Right hindlimb (tissue), 1 donor: ENCODE results near the gene MAP4K2.

ENCODE experiments used
- DNase-seq: peaks from one replicate; pipeline ENCODE4 v3.0.0-alpha.2; 2018

MAP4K2 gene

DNA sequence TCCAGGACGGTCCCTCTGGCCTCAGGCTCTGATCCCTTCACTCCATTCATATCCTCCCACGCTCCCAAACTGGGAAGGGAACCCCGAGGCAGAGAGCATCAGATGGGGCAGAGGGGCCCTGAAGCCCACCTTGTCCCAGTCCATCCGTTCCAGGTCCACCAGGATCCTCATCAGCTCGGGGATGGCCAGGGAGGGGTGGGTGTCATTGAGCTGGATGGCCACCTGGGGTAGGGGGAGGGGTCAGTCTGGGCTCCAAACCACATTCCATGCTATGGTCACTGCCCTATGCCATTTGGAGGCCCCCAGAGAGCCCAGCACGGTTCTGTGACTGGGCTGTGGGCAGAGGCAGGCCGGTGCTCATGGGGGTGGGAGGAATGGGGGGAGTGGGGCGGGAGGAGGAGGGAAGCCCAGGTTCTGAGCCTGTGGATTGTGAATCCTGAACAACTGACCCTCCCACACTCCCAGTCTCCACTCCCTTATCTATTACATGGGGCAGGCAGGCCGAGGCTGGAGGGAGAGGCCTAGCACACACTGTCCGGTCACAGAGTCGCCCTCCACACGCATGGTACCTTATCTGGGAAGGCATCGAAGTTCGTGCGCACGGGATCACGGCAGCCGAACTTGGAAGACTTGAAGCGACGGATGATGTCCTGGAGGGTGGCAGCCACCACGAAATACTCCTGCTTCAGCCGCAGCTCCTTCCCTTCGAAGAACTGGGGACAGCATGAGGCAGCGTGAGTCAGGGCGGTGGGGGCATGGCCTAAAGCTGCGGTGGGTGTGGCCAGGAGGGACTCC, 48.7 kb downstream of the MAP4K2 start:
- no peak for DNase-seq

DNA sequence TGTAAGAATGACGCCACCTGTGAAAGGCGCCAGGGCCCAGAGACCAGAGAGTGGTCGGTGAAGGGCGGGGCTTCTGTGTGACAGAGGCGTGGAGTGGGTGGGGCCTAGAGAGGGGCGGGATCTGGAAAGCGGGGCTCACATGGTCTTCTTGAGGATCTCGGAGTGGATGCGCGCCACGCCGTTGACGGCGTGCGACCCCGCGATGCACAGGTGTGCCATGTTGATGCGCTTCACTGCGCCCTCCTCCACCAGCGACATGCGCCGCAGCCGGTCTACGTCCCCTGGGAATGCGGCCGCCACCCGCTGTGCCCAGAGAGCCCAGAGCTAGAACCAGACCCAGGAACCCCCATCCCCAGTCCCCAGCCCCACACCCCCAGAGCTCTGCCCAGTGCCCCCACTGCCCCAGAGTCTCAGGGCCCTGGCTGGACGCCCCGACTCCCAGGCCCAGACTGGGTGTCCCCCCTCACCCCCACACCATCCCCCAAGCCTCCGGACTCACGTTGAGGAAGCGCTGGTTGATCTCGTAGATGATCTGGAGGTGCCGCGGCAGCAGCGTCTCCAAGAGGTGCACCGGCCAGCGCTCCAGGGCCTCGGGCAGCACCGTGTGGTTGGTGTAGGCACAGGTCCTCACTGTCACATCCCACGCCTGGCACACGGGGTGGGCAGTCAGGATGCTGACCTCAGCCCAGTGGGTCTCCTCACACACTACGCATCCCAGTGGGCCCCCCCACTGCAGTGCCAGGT, 49.5 kb downstream of the MAP4K2 start:
- DNase-seq: no peak

DNA sequence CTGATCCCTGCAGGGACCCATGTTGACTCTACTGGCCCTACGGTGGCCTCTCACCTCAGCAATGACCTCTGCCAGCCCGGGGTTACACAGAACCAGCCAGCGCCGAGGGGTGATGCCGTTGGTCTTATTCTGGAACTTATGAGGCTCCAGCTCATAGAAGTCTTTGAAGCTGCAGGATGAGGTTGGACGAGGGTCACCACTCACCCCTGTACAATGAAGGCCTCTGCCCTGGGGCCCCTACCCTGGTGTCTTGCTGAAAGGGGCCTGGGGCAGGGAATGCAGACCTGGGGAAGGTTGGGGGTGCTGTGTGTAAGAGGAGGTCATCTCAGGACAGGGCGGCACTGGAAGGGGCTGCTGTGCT, 50.0 kb downstream of the MAP4K2 start:
- DNase-seq: no peak

DNA sequence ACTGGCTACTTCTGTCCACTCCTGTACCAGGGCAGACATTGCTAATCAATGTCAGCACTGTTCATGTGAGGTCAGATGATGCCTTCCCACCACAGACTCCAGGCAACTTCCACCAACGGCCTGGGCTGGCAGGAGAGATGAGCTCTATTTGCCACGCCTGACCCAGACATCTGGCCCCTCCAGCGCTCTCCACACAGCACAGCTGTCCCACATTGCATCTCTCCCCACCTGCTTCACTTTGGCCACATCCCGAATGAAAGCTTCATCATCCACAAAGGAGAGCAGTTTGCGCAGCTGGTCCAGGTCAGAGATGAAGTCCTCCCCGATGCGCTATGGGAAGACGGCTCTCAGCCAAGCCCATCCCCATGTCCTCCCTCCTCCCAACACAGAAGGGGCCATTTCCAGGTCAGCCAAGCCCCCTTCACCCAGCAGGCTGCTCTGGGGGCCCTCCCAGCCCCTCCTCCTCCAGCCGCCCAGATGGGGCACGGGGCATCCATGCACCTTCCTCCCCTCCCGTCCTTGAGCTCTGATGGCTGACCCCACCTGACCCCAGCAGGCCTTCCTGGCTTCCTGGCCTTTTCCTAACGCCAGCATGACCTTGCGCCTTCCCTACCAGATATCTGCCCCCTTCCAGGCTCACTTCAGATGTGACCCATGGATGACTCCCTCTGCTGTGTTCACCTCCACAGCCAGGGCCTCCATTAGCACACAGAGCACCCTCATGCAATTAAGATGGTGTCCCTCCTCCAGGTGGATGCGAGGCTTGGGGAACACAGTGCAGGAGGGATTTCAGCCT, 50.6 kb downstream of the MAP4K2 start:
- DNase-seq: peak; percentile 52

- DNase-seq: no peak
Observed at GRCh38 chr11:64751580-64751979, 51.4 kb downstream of the MAP4K2 start.

DNA sequence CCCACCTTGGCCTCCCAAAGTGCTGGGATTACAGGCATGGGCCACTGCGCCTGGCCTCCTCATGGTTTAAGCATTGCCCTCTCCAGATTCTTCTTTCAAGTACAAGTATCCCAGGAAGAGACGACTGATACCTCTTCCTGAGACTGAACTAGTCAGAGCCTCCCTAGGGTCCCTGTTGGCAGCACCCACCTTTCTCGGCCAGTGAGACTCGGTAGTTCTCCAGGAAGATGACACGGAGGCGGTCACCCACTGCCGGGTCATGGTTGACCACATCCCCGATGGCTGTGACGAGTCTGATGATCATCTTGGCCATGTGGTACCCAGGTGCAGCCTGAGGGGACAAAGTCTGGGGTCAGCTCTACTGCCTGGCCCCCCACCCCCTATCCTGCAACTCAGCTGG, 51.9 kb downstream of the MAP4K2 start:
- no peak for DNase-seq

DNA sequence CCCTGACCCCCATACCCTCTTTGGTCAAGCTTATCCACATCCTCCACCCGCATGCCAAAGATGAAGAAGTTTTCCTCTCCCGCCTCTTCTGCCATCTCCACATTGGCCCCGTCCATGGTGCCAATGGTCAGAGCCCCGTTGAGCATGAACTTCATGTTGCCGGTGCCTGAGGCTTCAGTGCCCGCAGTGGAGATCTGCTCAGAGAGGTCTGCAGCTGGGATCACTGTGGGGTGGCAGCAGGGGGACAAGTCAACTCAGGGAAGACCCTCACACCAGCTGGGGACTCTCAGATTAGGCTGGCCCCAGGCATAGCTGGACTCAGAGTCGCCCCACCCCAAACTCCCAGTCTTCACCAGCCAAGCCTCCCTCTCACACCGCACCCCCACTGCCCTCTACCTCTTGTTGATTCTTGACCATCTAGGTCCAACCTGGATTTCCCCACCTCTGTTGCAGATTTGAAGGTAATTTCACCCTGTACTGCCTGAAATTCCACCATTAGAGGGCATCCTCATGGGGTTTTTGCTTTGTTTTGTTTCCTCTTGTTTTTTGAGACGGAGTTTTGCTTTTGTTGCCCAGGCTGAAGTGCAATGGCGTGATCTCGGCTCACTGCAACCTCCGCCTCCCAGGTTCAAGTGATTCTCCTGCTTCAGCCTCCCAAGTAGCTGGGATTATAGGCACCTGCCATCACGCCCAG, 52.5 kb downstream of the MAP4K2 start:
- no peak for DNase-seq

DNA sequence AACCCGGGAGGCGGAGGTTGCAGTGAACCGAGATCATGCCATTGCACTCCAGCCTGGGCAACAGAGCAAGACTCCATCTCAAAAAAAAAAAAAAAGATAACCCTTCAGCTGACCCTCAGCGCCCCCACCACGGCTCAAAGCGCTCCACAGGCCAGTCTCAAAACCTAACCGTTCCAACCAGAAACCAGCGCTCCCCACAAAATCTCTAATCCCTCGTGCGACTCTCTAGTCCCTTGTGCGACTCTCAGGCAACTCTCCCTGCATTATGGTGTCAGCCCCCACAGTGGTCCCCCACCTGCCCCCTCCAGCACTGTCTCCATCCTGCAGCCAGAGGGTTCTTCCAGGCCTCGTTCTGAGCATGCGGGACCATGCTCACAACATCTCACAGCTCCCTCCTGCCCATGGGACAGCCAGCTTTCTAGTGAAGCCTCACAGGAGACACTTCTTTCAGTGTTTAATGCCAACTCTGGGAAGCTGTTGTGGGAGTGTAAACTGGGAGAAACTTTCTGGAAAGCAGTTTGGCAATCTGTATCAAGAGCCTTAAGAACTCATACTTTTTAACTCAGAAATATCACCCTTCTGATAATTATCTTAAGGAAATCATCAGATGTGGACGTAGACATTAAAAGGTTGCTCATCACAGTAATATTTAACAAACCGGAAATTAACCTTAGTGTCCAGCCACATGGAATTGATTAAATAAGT, 54.9 kb downstream of the MAP4K2 start:
- no peak for DNase-seq

DNA sequence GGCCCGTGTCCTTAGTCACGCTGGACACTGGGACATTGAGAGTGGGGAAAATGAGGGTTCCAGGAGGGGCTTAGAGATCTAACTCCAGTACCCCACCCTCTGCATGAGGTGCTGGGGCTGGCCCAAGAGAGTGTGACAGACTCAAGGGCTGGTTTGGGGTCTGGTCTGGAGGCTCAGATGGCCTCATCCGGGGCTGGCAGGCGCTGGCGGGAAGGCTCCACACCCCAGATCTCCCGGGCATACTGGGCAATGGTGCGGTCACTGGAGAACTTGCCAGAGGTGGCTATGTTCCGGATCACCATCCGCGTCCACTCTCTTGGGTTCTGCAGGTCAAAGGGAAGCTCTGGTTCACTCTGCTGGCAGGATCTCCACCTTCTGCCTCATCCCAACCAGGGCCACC, 56.5 kb downstream of the MAP4K2 start:
- DNase-seq: peak; percentile 16

DNA sequence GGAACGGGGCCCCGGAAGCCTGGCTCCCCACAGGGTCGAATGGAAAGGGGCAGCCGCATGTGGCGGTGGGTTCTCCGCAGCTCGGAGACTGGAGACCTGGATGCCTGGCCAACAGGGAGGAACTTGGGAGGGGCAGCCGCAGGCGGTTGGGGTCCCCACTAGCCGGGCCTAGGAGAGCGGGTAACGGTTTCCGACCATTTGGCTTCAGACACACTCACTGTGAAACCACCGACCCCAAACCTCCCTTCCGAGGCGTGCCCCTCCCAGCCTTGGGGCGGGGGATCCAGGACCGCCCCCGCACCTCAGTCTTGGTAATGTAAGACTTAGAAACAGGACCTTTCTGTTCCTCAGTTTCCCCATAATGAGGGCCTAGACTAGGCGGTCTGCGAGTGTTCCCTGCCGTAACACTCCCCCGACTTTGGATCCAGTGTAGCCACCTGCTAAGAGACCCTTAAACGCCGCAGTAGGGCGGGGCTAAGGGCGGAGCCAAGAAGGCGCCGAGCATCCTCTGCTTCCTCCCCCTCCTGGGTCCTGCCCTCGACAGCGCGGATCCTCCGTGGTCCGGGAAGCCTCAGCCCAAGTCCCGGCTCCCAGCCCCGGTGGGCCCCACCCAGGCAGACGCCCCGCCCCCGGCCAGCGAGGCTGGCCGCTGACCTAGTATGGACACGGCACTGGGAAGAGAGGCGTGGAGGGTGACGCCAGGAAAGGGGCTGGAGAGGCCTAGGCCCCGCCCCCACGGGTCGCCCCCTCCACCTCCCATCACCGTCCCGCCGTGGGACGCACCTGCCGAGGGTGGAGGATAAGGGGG, 57.3 kb downstream of the MAP4K2 start:
- peak; percentile 85 for DNase-seq

DNA sequence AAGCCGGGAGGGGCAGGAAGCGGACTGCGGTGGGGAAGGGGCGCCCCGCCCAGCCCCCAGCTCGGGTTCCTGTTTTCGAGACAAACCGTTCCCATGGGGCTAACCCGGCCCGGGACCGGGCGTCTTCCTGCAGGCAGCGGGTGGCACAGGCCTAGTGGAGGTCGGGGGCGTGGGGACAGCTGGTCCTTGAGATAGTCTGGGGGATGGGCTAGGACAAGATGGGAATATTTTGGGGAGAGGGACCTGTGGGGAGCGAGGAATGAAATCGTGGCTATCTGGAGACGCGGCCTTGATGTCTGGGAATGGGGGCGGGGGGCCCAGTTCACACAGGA, 57.9 kb downstream of the MAP4K2 start:
- DNase-seq: peak; percentile 61

DNA sequence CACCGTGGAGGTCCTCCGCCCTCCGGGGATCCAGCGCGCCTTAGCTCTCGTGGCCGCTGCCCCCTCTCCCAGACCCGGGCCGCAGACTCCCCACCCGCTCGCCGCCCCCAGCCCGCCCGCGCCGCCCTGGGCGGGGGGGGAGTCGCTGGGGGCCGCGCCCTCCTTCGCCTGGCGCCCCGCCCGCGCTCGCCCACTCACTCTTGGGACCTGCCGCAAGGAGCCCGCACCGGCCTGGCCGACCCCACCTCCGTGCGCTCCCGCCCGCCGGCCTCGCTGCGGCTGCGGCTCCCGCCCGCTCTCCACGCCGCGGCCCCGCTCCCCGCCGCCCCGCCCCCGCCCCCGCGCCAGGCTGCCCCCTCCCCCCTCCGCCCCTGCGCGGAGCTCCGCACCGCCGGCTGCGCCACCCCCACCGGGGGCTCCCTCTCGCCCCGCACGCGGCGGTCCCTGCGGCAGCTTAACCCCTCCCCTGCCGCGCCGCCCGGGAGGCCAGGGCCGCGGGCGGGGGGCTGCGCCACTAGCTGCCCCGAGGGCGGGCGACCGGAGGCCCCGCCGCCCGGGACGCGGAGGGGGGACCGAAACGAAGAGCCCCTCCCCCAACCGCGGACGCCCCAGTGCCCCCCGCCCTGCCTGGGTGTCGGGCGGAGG, 58.3 kb downstream of the MAP4K2 start:
- no peak for DNase-seq

DNA sequence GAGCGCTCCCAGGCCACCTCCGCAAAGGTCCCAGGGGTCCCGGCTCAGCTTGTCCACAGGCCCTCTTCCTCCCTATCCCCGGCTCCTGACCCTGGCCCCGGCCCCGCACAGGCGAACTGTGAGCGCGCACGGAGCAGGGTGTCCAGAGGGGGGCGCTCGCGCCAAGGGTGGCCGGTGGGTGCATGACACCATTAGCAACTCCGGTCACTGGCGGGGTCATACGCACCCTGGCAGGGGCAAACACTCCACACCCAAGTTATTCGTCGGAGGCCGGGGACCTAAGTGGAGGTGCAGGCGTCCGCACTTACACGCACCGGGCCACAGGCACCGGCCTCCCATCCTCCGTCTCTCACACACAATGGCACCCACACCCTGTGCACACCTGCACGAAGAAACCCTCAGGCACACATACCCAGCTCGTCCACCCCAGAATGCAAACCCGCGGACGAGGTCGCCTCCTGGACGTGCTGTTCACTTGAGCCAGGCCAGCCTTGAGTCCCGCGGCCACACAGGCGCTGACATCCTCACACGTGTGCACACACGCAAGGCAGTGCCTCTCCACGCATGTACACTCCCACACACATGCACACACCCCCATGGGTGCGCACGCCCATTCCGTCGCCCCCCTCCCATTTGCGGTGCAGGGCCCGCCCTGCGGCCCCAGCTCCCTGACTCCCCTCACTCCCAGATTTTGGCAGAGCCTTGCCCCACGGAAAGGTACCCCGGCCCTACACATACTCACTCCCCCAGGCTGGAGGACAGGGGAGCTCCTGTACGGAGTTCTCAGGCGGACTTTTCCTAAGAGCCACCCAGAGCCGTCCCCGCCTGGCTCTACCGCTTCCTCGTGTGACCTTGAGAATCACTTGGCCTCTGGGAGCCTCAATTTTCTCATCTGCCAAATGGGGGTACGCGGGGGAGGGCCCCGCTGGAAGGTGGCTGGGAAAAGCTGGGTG, 59.1 kb downstream of the MAP4K2 start, which contains the start of gene RASGRP2:
Gene RASGRP2, minus strand, starts transcription at position 552 of the 953 bp plus-strand sequence. CDS start 1,276 bp downstream, outside the sequence.
- DNase-seq: peak; percentile 66

- DNase-seq: peak; percentile 58
Observed at GRCh38 chr11:64742889-64743590, 60.0 kb downstream of the MAP4K2 start.

DNA sequence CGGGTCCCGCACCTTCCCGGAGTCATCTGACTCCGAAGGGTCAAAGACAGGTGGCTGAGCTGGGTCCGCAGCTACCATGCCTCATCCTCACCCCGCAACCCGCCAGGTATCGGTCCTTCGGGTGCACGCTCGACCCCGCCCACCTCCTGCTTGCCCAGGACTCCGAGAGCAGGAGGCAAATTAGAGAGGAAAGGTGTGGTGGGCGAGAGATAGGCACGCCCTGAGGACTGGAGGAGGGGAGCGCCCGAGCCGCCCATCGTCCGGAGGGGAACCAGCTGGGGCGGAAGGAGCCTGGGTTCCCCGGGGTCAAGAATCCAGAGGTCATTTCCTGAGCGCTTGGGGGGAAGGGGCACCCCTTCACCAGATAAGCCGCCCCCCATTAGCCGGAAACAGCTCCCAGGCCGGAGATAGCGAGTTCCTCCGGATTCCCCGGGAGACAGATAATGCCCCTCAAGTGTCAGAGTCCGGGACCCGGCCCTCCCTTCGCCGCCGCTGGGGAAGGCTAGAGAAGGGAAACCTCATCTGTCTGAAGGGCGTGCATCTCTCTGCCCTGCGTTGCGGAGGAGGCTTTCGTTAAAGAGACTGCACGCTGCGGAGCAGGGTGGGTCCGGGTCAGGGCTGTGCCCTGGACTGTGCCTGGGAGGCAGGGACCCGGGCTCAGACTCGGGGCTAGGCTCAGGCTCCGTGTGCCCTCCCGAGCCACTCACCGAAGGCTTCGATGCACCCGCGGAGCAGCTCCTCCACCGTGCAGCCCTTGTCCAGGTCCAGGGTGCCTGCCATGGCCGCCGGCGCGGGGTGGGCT, 60.7 kb downstream of the MAP4K2 start:
- DNase-seq: no peak

- no peak for DNase-seq
Observed at GRCh38 chr11:64741375-64742086, 61.5 kb downstream of the MAP4K2 start.

- no peak for DNase-seq
Observed at GRCh38 chr11:64739871-64740270, 63.1 kb downstream of the MAP4K2 start.
